GM23248 (cell line): ENCODE results near the gene SELP. TPM values are rescaled to one million over a fixed set of nuclear protein-coding genes. Genes with fewer than 3 reads are reported as not detected.

Source experiments
- DNase-seq: peaks from one replicate; pipeline ENCODE4 v3.0.0-alpha.2; 2015
- H2AFZ ChIP-seq: fragments of 200-600 bp; sonication (generic); 2 replicates; pipeline ENCODE4 v1.6.1; 2016; ENCODE audit warnings: antibody characterized with exemption
- H3F3A ChIP-seq: fragments of 200-600 bp; sonication (generic); 2 replicates; pipeline ENCODE4 v1.6.1; 2016; ENCODE audit warnings: mild to moderate bottlenecking, antibody characterized with exemption, mixed run types; ENCODE audit not compliant: insufficient read depth
- H3K27ac ChIP-seq: fragments of 200-600 bp; sonication (generic); 2 replicates; pipeline ENCODE4 v1.5.1; 2016; ENCODE audit warnings: mild to moderate bottlenecking
- H3K27me3 ChIP-seq: fragments of 200-600 bp; sonication (generic); replicated peaks from 2 replicates; pipeline ENCODE4 v1.6.1; 2016; ENCODE audit warnings: mild to moderate bottlenecking; ENCODE audit not compliant: insufficient read depth
- H3K36me3 ChIP-seq: fragments of 200-600 bp; sonication (generic); 2 replicates; pipeline ENCODE4 v1.6.1; 2016; ENCODE audit warnings: low read depth, mild to moderate bottlenecking
- H3K4me1 ChIP-seq: fragments of 200-600 bp; sonication (generic); 2 replicates; pipeline ENCODE4 v1.6.1; 2016; ENCODE audit warnings: mild to moderate bottlenecking; ENCODE audit not compliant: insufficient read depth
- H3K4me2 ChIP-seq: fragments of 200-600 bp; sonication (generic); one replicate; pipeline ENCODE4 v1.6.1; 2016; ENCODE audit warnings: mild to moderate bottlenecking; ENCODE audit not compliant: unreplicated experiment
- H3K4me3 ChIP-seq: fragments of 200-600 bp; sonication (generic); 2 replicates; pipeline ENCODE4 v1.5.1; 2016; ENCODE audit warnings: mild to moderate bottlenecking
- H3K79me2 ChIP-seq: fragments of 200-600 bp; sonication (generic); 2 replicates; pipeline ENCODE4 v1.6.1; 2016; ENCODE audit warnings: mild to moderate bottlenecking; ENCODE audit not compliant: insufficient read depth
- H3K9ac ChIP-seq: fragments of 200-600 bp; sonication (generic); 2 replicates; pipeline ENCODE4 v1.6.1; 2016; ENCODE audit warnings: mild to moderate bottlenecking
- H3K9me2 ChIP-seq: fragments of 200-600 bp; sonication (generic); 2 replicates; pipeline ENCODE4 v1.6.1; 2016; ENCODE audit warnings: mixed run types, mild to moderate bottlenecking, moderate library complexity; ENCODE audit not compliant: insufficient read depth
- H3K9me3 ChIP-seq: fragments of 200-600 bp; sonication (generic); one replicate; pipeline ENCODE4 v1.6.1; 2017; ENCODE audit warnings: low read depth
- H4K20me1 ChIP-seq: fragments of 200-600 bp; sonication (generic); 2 replicates; pipeline ENCODE4 v1.6.0; 2016; ENCODE audit not compliant: insufficient read depth
- EZH2 ChIP-seq: fragments of 200-600 bp; sonication (generic); IDR thresholded peaks from 2 replicates; pipeline ENCODE4 v1.6.1; 2018; ENCODE audit warnings: antibody characterized with exemption, mild to moderate bottlenecking; ENCODE audit not compliant: insufficient read depth, poor library complexity, severe bottlenecking
- EZH2phosphoT487 ChIP-seq: fragments of 200-600 bp; sonication (generic); IDR thresholded peaks from 2 replicates; pipeline ENCODE4 v1.6.1; 2018; ENCODE audit warnings: antibody characterized with exemption, moderate library complexity, mild to moderate bottlenecking, low read depth; ENCODE audit not compliant: insufficient read depth
- WGBS, 2 experiments: methylation state at CpG; one replicate each; pipeline ENCODE4 v1.1.6; 2015 to 2017; ENCODE audit warnings: low lambda C conversion rate in 2 of 2, low coverage in 1 of 2; ENCODE audit errors: missing lambda C conversion rate in 2 of 2; 5-methylcytosine and 5-hydroxymethylcytosine counted together
- in situ Hi-C: fragments of 300-500 bp; cut with MboI; formaldehyde crosslinking; loops from 2 replicates; pipeline ENCODE4 v1.15.0; 2020
- polyA plus RNA-seq: library from polyadenylated mRNA; unstranded; fragments of >200 nt; fragmentation: Nextera tagmentation; extraction: Ambion mirVana; gene quantifications from 2 replicates; pipeline ENCODE4 v1.2.1, GENCODE V29; 2016
- total RNA-seq: library from RNA; depleted of rRNA; stranded (reverse); fragments of >200 nt; shearing (Covaris generic); gene quantifications from 2 replicates; pipeline ENCODE4 v1.2.3, GENCODE V29; 2014

The SELP gene
- total and polyA plus RNA-seq, 2 experiments from 2014 or later, result not detected

DNA sequence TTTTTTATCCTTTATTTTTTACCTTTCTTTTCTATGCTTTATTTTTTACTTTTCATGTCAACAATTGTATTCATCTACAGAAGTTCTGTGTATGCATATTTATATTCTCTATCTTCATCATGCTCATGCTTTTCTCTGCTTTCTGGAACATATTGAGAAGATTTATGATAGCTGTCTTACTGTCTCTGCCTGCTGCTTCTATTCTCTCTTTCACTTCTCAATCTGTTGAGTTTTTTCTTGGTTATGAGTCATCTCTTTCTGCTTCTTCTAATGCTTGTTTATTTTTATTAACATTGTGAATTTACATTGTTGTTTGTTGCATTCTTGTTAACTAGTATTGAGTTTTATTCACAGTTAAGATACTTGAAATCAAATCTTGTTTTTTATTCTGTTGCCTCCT, 66.3 kb downstream of the SELP start:
- DNase-seq, result no peak

DNA sequence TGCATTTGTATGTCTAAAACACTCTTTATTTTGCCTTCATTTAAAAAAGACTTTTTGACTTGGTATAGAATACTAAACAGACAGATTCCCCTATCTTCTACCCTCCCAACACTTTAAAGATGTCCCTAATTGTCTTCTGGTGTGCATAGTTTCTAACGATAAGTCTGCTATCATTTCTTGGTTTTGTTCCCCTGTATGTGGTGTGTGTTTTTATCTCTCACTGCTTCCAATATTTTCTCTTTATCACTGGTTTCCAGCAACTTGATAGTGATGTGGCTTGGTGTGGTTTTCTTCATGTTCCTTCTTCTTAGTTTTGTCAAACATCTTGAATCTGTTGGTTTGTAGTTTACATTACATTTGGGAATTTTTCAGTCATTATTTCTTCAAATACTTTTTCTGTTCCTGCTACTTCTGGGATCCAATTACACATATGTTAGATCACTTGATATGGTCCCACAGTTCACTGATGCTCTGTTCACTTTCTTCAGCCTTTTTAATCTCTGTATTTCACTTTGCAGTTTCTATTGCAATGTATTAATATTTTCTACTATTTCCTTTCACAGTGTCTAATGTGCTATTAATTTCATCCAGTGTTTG, 66.8 kb downstream of the SELP start:
- H2AFZ ChIP-seq, result no peak overlapping the region
- TF ChIP-seq EZH2phosphoT487 (no peak), EZH2 (no peak)
- no peaks in the 10 kb centered on the region for H3K9me2 ChIP-seq
- H4K20me1 ChIP-seq, result no peaks in the 10 kb centered on the region
- no peaks in the 10 kb centered on the region for H3K9me3 ChIP-seq
- no peak overlapping the region for H3K4me2 ChIP-seq
- WGBS, 2 experiments, result 70 to 77% methylated on average over 1 of the region's 1 CpG
- H3K27me3 ChIP-seq, result no peaks in the 10 kb centered on the region; the same call in 1 of the 2 replicates
- H3K36me3 ChIP-seq, result no peaks in the 10 kb centered on the region
- no peaks in the 10 kb centered on the region for H3F3A ChIP-seq
- H3K27ac ChIP-seq, result no peak overlapping the region
- DNase-seq, result no peak
- in situ Hi-C loops, result no loop called here
- no peak overlapping the region for H3K9ac ChIP-seq
- no peak overlapping the region for H3K4me3 ChIP-seq
- no peaks in the 10 kb centered on the region for H3K4me1 ChIP-seq
- H3K79me2 ChIP-seq, result no peaks in the 10 kb centered on the region

More for the DNA sequence above, 66.3 kb downstream of the SELP start:
- H3K27ac ChIP-seq, result no peak overlapping the region
- no peaks in the 10 kb centered on the region for H3K9me3 ChIP-seq
- no peaks in the 10 kb centered on the region for H3K27me3 ChIP-seq
- no peak for TF ChIP-seq EZH2phosphoT487
- TF ChIP-seq EZH2, result no peak
- H4K20me1 ChIP-seq, result no peaks in the 10 kb centered on the region
- no peaks in the 10 kb centered on the region for H3K4me1 ChIP-seq
- no peak overlapping the region for H2AFZ ChIP-seq
- H3K79me2 ChIP-seq, result no peaks in the 10 kb centered on the region
- H3K4me3 ChIP-seq, result no peak overlapping the region
- H3K9me2 ChIP-seq, result no peaks in the 10 kb centered on the region
- in situ Hi-C loops, result no loop called here
- no peaks in the 10 kb centered on the region for H3K36me3 ChIP-seq
- no peaks in the 10 kb centered on the region for H3F3A ChIP-seq
- no peak overlapping the region for H3K4me2 ChIP-seq
- no peak overlapping the region for H3K9ac ChIP-seq

GRCh38 chr1:169561692-169562091, 68.2 kb downstream of the SELP start:
- Histone ChIP-seq H3K27me3 (no peaks in the 10 kb centered on the region; the same call in 1 of the 2 replicates), H3K9me3 (no peaks in the 10 kb centered on the region), H3K27ac (no peak overlapping the region), H2AFZ (no peak overlapping the region), H3K9me2 (no peaks in the 10 kb centered on the region), H3K4me1 (no peaks in the 10 kb centered on the region), H3F3A (no peaks in the 10 kb centered on the region), H3K4me2 (no peak overlapping the region), H3K36me3 (no peaks in the 10 kb centered on the region), H3K4me3 (no peak overlapping the region), H4K20me1 (no peaks in the 10 kb centered on the region), H3K9ac (no peak overlapping the region), H3K79me2 (no peaks in the 10 kb centered on the region)
- no peak for DNase-seq
- TF ChIP-seq EZH2, result no peak
- no peak for TF ChIP-seq EZH2phosphoT487
- in situ Hi-C loops, result no loop called here
- 13 to 17% methylated on average over 1 of the region's 1 CpG for WGBS, 2 experiments

- H3K4me2 ChIP-seq, result no peak overlapping the region
- H3K9me2 ChIP-seq, result no peaks in the 10 kb centered on the region
- no peaks in the 10 kb centered on the region for H3K79me2 ChIP-seq
- no peak overlapping the region for H3K9ac ChIP-seq
- no peaks in the 10 kb centered on the region for H3K36me3 ChIP-seq
- no peaks in the 10 kb centered on the region for H4K20me1 ChIP-seq
- DNase-seq, result no peak
- in situ Hi-C loops, result no loop called here
- H2AFZ ChIP-seq, result no peak overlapping the region
- H3K9me3 ChIP-seq, result no peaks in the 10 kb centered on the region
- H3K4me1 ChIP-seq, result no peaks in the 10 kb centered on the region
- no peaks in the 10 kb centered on the region for H3F3A ChIP-seq
- WGBS, 2 experiments, result 46% methylated on average over 5 of the region's 5 CpGs
- no peak overlapping the region for H3K4me3 ChIP-seq
- H3K27ac ChIP-seq, result no peak overlapping the region
- no peak for TF ChIP-seq EZH2
- TF ChIP-seq EZH2phosphoT487, result no peak
- H3K27me3 ChIP-seq, result no peaks in the 10 kb centered on the region; the same call in none of the 2 replicates
These were observed 72.8 kb downstream of the SELP start for GRCh38 chr1:169557131-169557530.

- Histone ChIP-seq H3K9ac (no peak overlapping the region), H2AFZ (no peak overlapping the region), H4K20me1 (no peaks in the 10 kb centered on the region), H3F3A (no peaks in the 10 kb centered on the region), H3K4me3 (no peak overlapping the region), H3K9me3 (no peaks in the 10 kb centered on the region), H3K9me2 (no peaks in the 10 kb centered on the region), H3K4me2 (no peak overlapping the region), H3K79me2 (no peaks in the 10 kb centered on the region), H3K4me1 (no peaks in the 10 kb centered on the region), H3K36me3 (no peaks in the 10 kb centered on the region), H3K27ac (no peak overlapping the region), H3K27me3 (no peaks in the 10 kb centered on the region; the same call in 1 of the 2 replicates)
- TF ChIP-seq EZH2 (no peak), EZH2phosphoT487 (no peak)
- peak; percentile 65 for DNase-seq
- 37 to 38% methylated on average over 4 of the region's 4 CpGs for WGBS, 2 experiments
- in situ Hi-C loops, result no loop called here
These were observed 79.6 kb downstream of the SELP start for GRCh38 chr1:169550294-169550693.
